HepG2 (cell line): ENCODE data around the gene PTTG1. TPM values are rescaled to one million over a fixed set of nuclear protein-coding genes. Genes with fewer than 3 reads are reported as not detected.

Source experiments
- ATAC-seq: fragments of 200-7000 bp; cut with Tn5 transposase; 3 replicates; pipeline ENCODE4 v1.9.1; 2020; ENCODE audit warnings: mild to moderate bottlenecking, moderate library complexity
- BruUV-seq: library from RNA; stranded (reverse); fragments of 400-500 nt; replicated peaks from 2 replicates; lab custom pipeline; 2021; lab: Mats Ljungman, UMichigan
- CTCF ChIA-PET: fragments of 300-600 bp; formaldehyde crosslinking; extraction: SDS; loops from one replicate; lab custom pipeline; 2021; ENCODE audit warnings: low total read pairs, inconsistent platforms, low intra/inter-chr PET ratio; lab: Yijun Ruan, JAX
- POLR2A ChIA-PET: fragments of 350-600 bp; sonication (Branson Sonifier 250); formaldehyde crosslinking; loops from one replicate; lab custom pipeline; 2020; ENCODE audit warnings: antibody characterized with exemption, inconsistent platforms; lab: Yijun Ruan, JAX
- DNase-seq: peaks from one replicate; pipeline ENCODE4 v3.0.0-alpha.2; 2015; ENCODE audit warnings: low spot score
- FAIRE-seq: peaks from 3 replicates; lab custom pipeline; 2011; peaks lifted over from hg19 to GRCh38; lab: Jason Lieb, UNC
- H2AFZ ChIP-seq: one replicate; pipeline ENCODE4 v1.6.1; 2011; ENCODE audit warnings: low read length, inconsistent platforms
- H3K27ac ChIP-seq: fragments of 300-600 bp; 3 replicates; pipeline ENCODE4 v1.8.0; 2011; ENCODE audit warnings: mixed run types, mild to moderate bottlenecking, mixed read lengths, low read length, inconsistent platforms; ENCODE audit not compliant: insufficient read depth; ENCODE audit errors: extremely low read length
- H3K27me3 ChIP-seq, 2 experiments: fragments of 200-600 bp in 1 of 2; 2 replicates in 1 of 2; 3 replicates in 1 of 2; pipeline versions ENCODE4 v1.6.0 to v1.8.0; 2011; ENCODE audit warnings: low read length in 2 of 2, mild to moderate bottlenecking in 2 of 2, moderate library complexity in 2 of 2, inconsistent platforms in 1 of 2; ENCODE audit not compliant: insufficient read depth in 2 of 2, control insufficient read depth in 1 of 2
- H3K36me3 ChIP-seq, 2 experiments: fragments of 200-600 bp in 1 of 2; replicated peaks in 1 of 2; 2 replicates in 1 of 2; 3 replicates in 1 of 2; pipeline versions ENCODE4 v1.5.1 to v1.8.0; 2011; ENCODE audit warnings: low read length in 2 of 2, inconsistent platforms in 1 of 2; ENCODE audit not compliant: insufficient read depth in 2 of 2, control insufficient read depth in 1 of 2
- H3K4me1 ChIP-seq: 2 replicates; pipeline ENCODE4 v1.5.1; 2012; ENCODE audit warnings: low read length, inconsistent platforms; ENCODE audit not compliant: insufficient read depth
- H3K4me2 ChIP-seq: 2 replicates; pipeline ENCODE4 v1.6.0; 2011; ENCODE audit warnings: low read depth, low read length, inconsistent platforms
- H3K4me3 ChIP-seq, 3 experiments: fragments of 200-600 bp in 1 of 3; sonication (generic), shearing (Covaris generic) in 1 of 3; replicated peaks in 1 of 3; 2 replicates each; pipeline ENCODE4 v1.5.1; 2011 to 2016; ENCODE audit warnings: low read length in 3 of 3, inconsistent platforms in 2 of 3, low read depth in 2 of 3, mild to moderate bottlenecking in 2 of 3, control low read depth in 1 of 3, mixed read lengths in 1 of 3; ENCODE audit not compliant: insufficient read depth in 1 of 3
- H3K79me2 ChIP-seq: one replicate; pipeline ENCODE4 v1.6.1; 2011; ENCODE audit warnings: low read length, inconsistent platforms; ENCODE audit not compliant: insufficient read depth
- H3K9ac ChIP-seq: 2 replicates; pipeline ENCODE4 v1.6.0; 2011; ENCODE audit warnings: mild to moderate bottlenecking, low read depth, low read length, inconsistent platforms; ENCODE audit not compliant: insufficient read depth
- H3K9me3 ChIP-seq: 2 replicates; pipeline ENCODE4 v1.5.1; 2012; ENCODE audit warnings: mild to moderate bottlenecking, low read length
- H4K20me1 ChIP-seq: 2 replicates; pipeline ENCODE4 v1.6.0; 2011; ENCODE audit warnings: inconsistent platforms, mild to moderate bottlenecking, low read length, moderate library complexity; ENCODE audit not compliant: insufficient read depth
- DR1 ChIP-seq: sonication (generic); formaldehyde crosslinking; IDR thresholded peaks from 2 replicates; pipeline ENCODE4 v1.8.0; 2021; ENCODE audit warnings: mild to moderate bottlenecking, missing genetic modification reagents, inconsistent platforms
- ELF4 ChIP-seq: sonication (generic); formaldehyde crosslinking; IDR thresholded peaks from 2 replicates; pipeline ENCODE4 v1.5.0; 2020; ENCODE audit warnings: missing genetic modification reagents, mild to moderate bottlenecking, moderate library complexity, borderline replicate concordance
- ETV6 ChIP-seq: sonication (generic); formaldehyde crosslinking; conservative IDR thresholded peaks from 2 replicates; pipeline ENCODE4 v1.4.0; 2020; ENCODE audit warnings: missing genetic modification reagents
- HMG20A ChIP-seq: IDR thresholded peaks from 2 replicates; pipeline ENCODE4 v1.6.1; 2016; ENCODE audit warnings: borderline replicate concordance
- NCOA2 ChIP-seq: sonication (generic); formaldehyde crosslinking; IDR thresholded peaks from 2 replicates; pipeline ENCODE4 v1.8.0; 2022; ENCODE audit warnings: inconsistent platforms
- RBAK ChIP-seq: sonication (generic); formaldehyde crosslinking; IDR thresholded peaks from 2 replicates; pipeline ENCODE4 v1.5.1; 2020; ENCODE audit warnings: mild to moderate bottlenecking, missing genetic modification reagents
- REXO4 ChIP-seq: sonication (generic); formaldehyde crosslinking; IDR thresholded peaks from 2 replicates; pipeline ENCODE4 v1.8.0; 2022; ENCODE audit warnings: missing genetic modification reagents, mild to moderate bottlenecking, borderline replicate concordance
- SAP130 ChIP-seq: IDR thresholded peaks from 2 replicates; pipeline ENCODE4 v1.6.1; 2016; ENCODE audit warnings: low read depth
- SOX13 ChIP-seq, 3 experiments: fragments of 450-650 bp in 1 of 3; sonication (generic) in 1 of 3; formaldehyde crosslinking in 1 of 3; IDR thresholded peaks in 2 of 3; conservative IDR thresholded peaks in 1 of 3; 2 replicates each; pipeline versions ENCODE4 v1.5.0 to v1.6.1; 2016 to 2020; ENCODE audit warnings: antibody characterized with exemption in 1 of 3, mild to moderate bottlenecking in 1 of 3, missing compliant biosample characterization in 1 of 3, missing genetic modification reagents in 1 of 3, moderate library complexity in 1 of 3
- SOX5 ChIP-seq: IDR thresholded peaks from 2 replicates; pipeline ENCODE4 v1.6.1; 2016; ENCODE audit warnings: borderline replicate concordance
- SUZ12 ChIP-seq: fragments of 150-350 bp; IDR thresholded peaks from 2 replicates; pipeline ENCODE4 v1.6.1; 2014; ENCODE audit warnings: low read depth, low read length
- TBX3 ChIP-seq: fragments of 450-650 bp; IDR thresholded peaks from 2 replicates; pipeline ENCODE4 v1.6.1; 2017; ENCODE audit warnings: antibody characterized with exemption, mild to moderate bottlenecking, inconsistent platforms, borderline replicate concordance
- TCF7 ChIP-seq: sonication (generic); IDR thresholded peaks from 2 replicates; pipeline ENCODE4 v1.6.1; 2016; ENCODE audit warnings: antibody characterized with exemption, low read depth
- ZBTB8A ChIP-seq: sonication (generic); formaldehyde crosslinking; IDR thresholded peaks from 2 replicates; pipeline ENCODE4 v1.4.0; 2020; ENCODE audit warnings: mild to moderate bottlenecking, low read depth, missing genetic modification reagents, borderline replicate concordance
- ZFP82 ChIP-seq: sonication (generic); formaldehyde crosslinking; IDR thresholded peaks from 2 replicates; pipeline ENCODE4 v1.5.1; 2020; ENCODE audit warnings: mild to moderate bottlenecking, missing genetic modification reagents, borderline replicate concordance
- WGBS: methylation state at CpG from one replicate; pipeline ENCODE4 v1.1.6; 2017; ENCODE audit warnings: low lambda C conversion rate; 5-methylcytosine and 5-hydroxymethylcytosine counted together
- in situ Hi-C: cut with HindIII; loops from 2 replicates; pipeline ENCODE4 v1.10.0; 2017; ENCODE audit warnings: low pct_unique_long_range_greater_than_20kb; ENCODE audit not compliant: extremely low pct_ligation_motif_present
- intact Hi-C: fragments of 100-400 bp; cut with micrococcal nuclease; formaldehyde crosslinking; loops from one replicate; pipeline ENCODE4 v1.10.0; 2022; ENCODE audit not compliant: unreplicated experiment
- polyA plus RNA-seq, 8 experiments: library from polyadenylated mRNA; depleted of rRNA in 3 of 8; stranded (reverse) in 7 of 8; unstranded in 1 of 8; fragments of >200 nt; fragmentation: Illumina TruSeq in 4 of 8; extraction: Trizol in 4 of 8; gene quantifications; 2 replicates each; pipeline versions ENCODE4 v1.2.1 to v1.2.3, GENCODE V29; 2011 to 2016; ENCODE audit warnings: low read depth in 4 of 8, missing spikeins in 1 of 8, mixed read lengths in 1 of 8; ENCODE audit not compliant: insufficient read depth in 1 of 8
- total RNA-seq, 5 experiments: library from RNA; depleted of rRNA; stranded (reverse); fragments of >200 nt; fragmentation: Illumina TruSeq; extraction: Trizol; gene quantifications; 2 replicates each; pipeline ENCODE4 v1.2.3, GENCODE V29; 2016; ENCODE audit warnings: low read depth in 1 of 5
- TF ChIP-seq, protein P1 (sequence below): IDR thresholded peaks from 2 replicates; pipeline ENCODE4 v1.4.0; 2020; ENCODE audit warnings: mild to moderate bottlenecking, missing genetic modification reagents
- TF ChIP-seq, protein P2 (sequence below): sonication (generic); formaldehyde crosslinking; IDR thresholded peaks from 2 replicates; pipeline ENCODE4 v1.5.0; 2020; ENCODE audit warnings: mild to moderate bottlenecking, missing genetic modification reagents, moderate library complexity
- TF ChIP-seq, protein P3 (sequence below): sonication (generic); formaldehyde crosslinking; IDR thresholded peaks from 2 replicates; pipeline ENCODE4 v1.4.0; 2020; ENCODE audit warnings: missing genetic modification reagents, borderline replicate concordance

Gene PTTG1
- total and polyA plus RNA-seq, 2 of the 13 experiments (the other 11 are each of a cell fraction or from before 2014, with no cell fraction given): 102 to 161 TPM

DNA sequence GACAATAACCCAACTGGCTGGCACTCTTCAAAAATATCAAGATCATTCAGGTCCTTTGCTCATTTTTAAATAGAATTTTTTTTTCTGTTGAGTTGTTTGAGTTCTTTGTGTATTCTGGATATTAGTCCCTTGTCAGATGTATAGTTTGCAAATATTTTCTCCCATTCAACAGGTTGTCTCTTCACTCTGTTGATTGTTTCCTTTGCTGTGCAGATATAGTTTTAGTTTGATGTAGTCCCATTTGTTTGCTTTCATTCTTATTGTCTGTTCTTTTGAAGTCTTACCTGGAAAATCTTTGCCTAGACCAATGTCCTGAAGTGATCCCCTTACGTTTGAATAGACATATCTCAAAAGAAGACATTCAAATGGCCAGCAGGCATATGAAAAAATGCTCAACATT is 22.8 kb downstream of the PTTG1 start:
- Histone ChIP-seq H3K27me3 (peaks cover 0 to 1% of the 10 kb centered on the region in 2 experiments; a peak in 1 of 5 replicates), H3K27ac (no peak overlapping the region), H3K9me3 (no peaks in the 10 kb centered on the region), H3K4me3 (no peak overlapping the region), H2AFZ (no peak overlapping the region), H3K4me1 (peaks cover 26% of the 10 kb centered on the region), H4K20me1 (no peaks in the 10 kb centered on the region), H3K4me2 (no peak overlapping the region), H3K79me2 (no peaks in the 10 kb centered on the region), H3K36me3 (no peaks in the 10 kb centered on the region), H3K9ac (no peak overlapping the region)
- FAIRE-seq (no peak), ATAC-seq (no peak), DNase-seq (peak; percentile 22)
- ChIA-PET POLR2A (no interaction called here), CTCF (no interaction called here)
- no TSS peak for BruUV-seq
- in situ Hi-C loops: no loop called here
- intact Hi-C loops: no loop called here
- WGBS: 2% methylated on average over 1 of the region's 1 CpG
- no peak for TF ChIP-seq ETV6 (CRISPR knock-in tag)
- TF ChIP-seq SAP130 (CRISPR knock-in tag): peak; percentile 18; the same call in 1 of the 2 replicates
- TF ChIP-seq SOX5: peak; percentile 75; the same call in 1 of the 2 replicates
- TF ChIP-seq, protein P1, sequence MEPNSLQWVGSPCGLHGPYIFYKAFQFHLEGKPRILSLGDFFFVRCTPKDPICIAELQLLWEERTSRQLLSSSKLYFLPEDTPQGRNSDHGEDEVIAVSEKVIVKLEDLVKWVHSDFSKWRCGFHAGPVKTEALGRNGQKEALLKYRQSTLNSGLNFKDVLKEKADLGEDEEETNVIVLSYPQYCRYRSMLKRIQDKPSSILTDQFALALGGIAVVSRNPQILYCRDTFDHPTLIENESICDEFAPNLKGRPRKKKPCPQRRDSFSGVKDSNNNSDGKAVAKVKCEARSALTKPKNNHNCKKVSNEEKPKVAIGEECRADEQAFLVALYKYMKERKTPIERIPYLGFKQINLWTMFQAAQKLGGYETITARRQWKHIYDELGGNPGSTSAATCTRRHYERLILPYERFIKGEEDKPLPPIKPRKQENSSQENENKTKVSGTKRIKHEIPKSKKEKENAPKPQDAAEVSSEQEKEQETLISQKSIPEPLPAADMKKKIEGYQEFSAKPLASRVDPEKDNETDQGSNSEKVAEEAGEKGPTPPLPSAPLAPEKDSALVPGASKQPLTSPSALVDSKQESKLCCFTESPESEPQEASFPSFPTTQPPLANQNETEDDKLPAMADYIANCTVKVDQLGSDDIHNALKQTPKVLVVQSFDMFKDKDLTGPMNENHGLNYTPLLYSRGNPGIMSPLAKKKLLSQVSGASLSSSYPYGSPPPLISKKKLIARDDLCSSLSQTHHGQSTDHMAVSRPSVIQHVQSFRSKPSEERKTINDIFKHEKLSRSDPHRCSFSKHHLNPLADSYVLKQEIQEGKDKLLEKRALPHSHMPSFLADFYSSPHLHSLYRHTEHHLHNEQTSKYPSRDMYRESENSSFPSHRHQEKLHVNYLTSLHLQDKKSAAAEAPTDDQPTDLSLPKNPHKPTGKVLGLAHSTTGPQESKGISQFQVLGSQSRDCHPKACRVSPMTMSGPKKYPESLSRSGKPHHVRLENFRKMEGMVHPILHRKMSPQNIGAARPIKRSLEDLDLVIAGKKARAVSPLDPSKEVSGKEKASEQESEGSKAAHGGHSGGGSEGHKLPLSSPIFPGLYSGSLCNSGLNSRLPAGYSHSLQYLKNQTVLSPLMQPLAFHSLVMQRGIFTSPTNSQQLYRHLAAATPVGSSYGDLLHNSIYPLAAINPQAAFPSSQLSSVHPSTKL (CRISPR knock-in tag): peak; percentile 50; the same call in 1 of the 2 replicates
- no peak for TF ChIP-seq RBAK
- 0 out of 2 replicates have a peak, but pooled peaks have one; percentile 5 for TF ChIP-seq HMG20A (CRISPR knock-in tag)
- TF ChIP-seq TBX3: 0 out of 2 replicates have a peak, but pooled peaks have one; percentile 12
- no peak for TF ChIP-seq REXO4 (CRISPR knock-in tag)
- peak; percentile 30; the same call in 1 of the 2 replicates for TF ChIP-seq NCOA2 (CRISPR knock-in tag)
- TF ChIP-seq, protein P2, sequence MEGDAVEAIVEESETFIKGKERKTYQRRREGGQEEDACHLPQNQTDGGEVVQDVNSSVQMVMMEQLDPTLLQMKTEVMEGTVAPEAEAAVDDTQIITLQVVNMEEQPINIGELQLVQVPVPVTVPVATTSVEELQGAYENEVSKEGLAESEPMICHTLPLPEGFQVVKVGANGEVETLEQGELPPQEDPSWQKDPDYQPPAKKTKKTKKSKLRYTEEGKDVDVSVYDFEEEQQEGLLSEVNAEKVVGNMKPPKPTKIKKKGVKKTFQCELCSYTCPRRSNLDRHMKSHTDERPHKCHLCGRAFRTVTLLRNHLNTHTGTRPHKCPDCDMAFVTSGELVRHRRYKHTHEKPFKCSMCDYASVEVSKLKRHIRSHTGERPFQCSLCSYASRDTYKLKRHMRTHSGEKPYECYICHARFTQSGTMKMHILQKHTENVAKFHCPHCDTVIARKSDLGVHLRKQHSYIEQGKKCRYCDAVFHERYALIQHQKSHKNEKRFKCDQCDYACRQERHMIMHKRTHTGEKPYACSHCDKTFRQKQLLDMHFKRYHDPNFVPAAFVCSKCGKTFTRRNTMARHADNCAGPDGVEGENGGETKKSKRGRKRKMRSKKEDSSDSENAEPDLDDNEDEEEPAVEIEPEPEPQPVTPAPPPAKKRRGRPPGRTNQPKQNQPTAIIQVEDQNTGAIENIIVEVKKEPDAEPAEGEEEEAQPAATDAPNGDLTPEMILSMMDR (CRISPR knock-in tag): no peak
- TF ChIP-seq TCF7: peak; percentile 44; the same call in 1 of the 2 replicates
- TF ChIP-seq ELF4 (CRISPR knock-in tag): no peak
- no peak for TF ChIP-seq ZFP82 (CRISPR knock-in tag)
- no peak for TF ChIP-seq SUZ12
- no peak for TF ChIP-seq DR1 (CRISPR knock-in tag)
- TF ChIP-seq SOX13 (IDR thresholded peaks at IDR 0.05): no peak
- TF ChIP-seq SOX13 (CRISPR knock-in tag; conservative IDR thresholded peaks at IDR 0.05 in 1 of 2, IDR thresholded peaks at IDR 0.05 in 1 of 2): peak in 1 of 2 experiments; percentile 90; a peak in 2 of 4 replicates
- TF ChIP-seq, protein P3, sequence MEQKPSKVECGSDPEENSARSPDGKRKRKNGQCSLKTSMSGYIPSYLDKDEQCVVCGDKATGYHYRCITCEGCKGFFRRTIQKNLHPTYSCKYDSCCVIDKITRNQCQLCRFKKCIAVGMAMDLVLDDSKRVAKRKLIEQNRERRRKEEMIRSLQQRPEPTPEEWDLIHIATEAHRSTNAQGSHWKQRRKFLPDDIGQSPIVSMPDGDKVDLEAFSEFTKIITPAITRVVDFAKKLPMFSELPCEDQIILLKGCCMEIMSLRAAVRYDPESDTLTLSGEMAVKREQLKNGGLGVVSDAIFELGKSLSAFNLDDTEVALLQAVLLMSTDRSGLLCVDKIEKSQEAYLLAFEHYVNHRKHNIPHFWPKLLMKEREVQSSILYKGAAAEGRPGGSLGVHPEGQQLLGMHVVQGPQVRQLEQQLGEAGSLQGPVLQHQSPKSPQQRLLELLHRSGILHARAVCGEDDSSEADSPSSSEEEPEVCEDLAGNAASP (CRISPR knock-in tag): peak; percentile 62; the same call in 1 of the 2 replicates
- no peak for TF ChIP-seq ZBTB8A (CRISPR knock-in tag)
